Astrocyte (in vitro differentiated cells and primary cell): ENCODE measurements around the gene SLC9B1. TPM values are rescaled to one million over a fixed set of nuclear protein-coding genes. Genes with fewer than 3 reads are reported as not detected.

ENCODE experiments used
- DNase-seq: peaks from one replicate; pipeline ENCODE4 v3.0.0-alpha.2; 2010; ENCODE audit warnings: low read depth
- FAIRE-seq: peaks from 2 replicates; lab custom pipeline; 2011; peaks lifted over from hg19 to GRCh38; lab: Jason Lieb, UNC
- H2AFZ ChIP-seq: 2 replicates; pipeline ENCODE4 v1.6.0; 2012; ENCODE audit warnings: low read depth, low read length, inconsistent platforms
- H3K27ac ChIP-seq: 2 replicates; pipeline ENCODE4 v1.5.1; 2011; ENCODE audit warnings: low read depth, low read length, inconsistent platforms
- H3K27me3 ChIP-seq: 2 replicates; pipeline ENCODE4 v1.6.0; 2011; ENCODE audit warnings: low read length, inconsistent platforms; ENCODE audit not compliant: insufficient read depth
- H3K36me3 ChIP-seq: 2 replicates; pipeline ENCODE4 v1.5.1; 2011; ENCODE audit warnings: low read length, inconsistent platforms; ENCODE audit not compliant: insufficient read depth
- H3K4me1 ChIP-seq: 2 replicates; pipeline ENCODE4 v1.5.1; 2011; ENCODE audit warnings: low read length, inconsistent platforms; ENCODE audit not compliant: insufficient read depth
- H3K4me2 ChIP-seq: 2 replicates; pipeline ENCODE4 v1.6.0; 2012; ENCODE audit warnings: low read length, inconsistent platforms
- H3K4me3 ChIP-seq: 2 replicates; pipeline ENCODE4 v1.5.1; 2011; ENCODE audit warnings: low read depth, mild to moderate bottlenecking, low read length, inconsistent platforms; ENCODE audit not compliant: insufficient read depth
- H3K79me2 ChIP-seq: 2 replicates; pipeline ENCODE4 v1.6.0; 2012; ENCODE audit warnings: mild to moderate bottlenecking, low read length, inconsistent platforms; ENCODE audit not compliant: insufficient read depth
- H3K9ac ChIP-seq: 2 replicates; pipeline ENCODE4 v1.6.0; 2012; ENCODE audit warnings: mild to moderate bottlenecking, low read length, inconsistent platforms
- H3K9me3 ChIP-seq: 2 replicates; pipeline ENCODE4 v1.5.1; 2012; ENCODE audit warnings: low read depth, mild to moderate bottlenecking, low read length, inconsistent platforms; ENCODE audit not compliant: insufficient read depth
- H4K20me1 ChIP-seq: 2 replicates; pipeline ENCODE4 v1.6.0; 2012; ENCODE audit warnings: low read length, inconsistent platforms; ENCODE audit not compliant: insufficient read depth
- H3K27ac Mint-ChIP-seq: one replicate; pipeline ENCODE4 v1.8.0; 2021; ENCODE audit warnings: mild to moderate bottlenecking, mixed read lengths; ENCODE audit not compliant: unreplicated experiment
- H3K27me3 Mint-ChIP-seq: one replicate; pipeline ENCODE4 v1.8.0; 2021; ENCODE audit warnings: low read depth, mixed read lengths; ENCODE audit not compliant: unreplicated experiment
- H3K36me3 Mint-ChIP-seq: one replicate; pipeline ENCODE4 v1.8.0; 2021; ENCODE audit warnings: low read depth, mixed read lengths; ENCODE audit not compliant: unreplicated experiment
- H3K4me1 Mint-ChIP-seq: one replicate; pipeline ENCODE4 v1.8.0; 2021; ENCODE audit warnings: low read depth, mixed read lengths; ENCODE audit not compliant: unreplicated experiment
- H3K4me3 Mint-ChIP-seq: one replicate; pipeline ENCODE4 v1.8.0; 2021; ENCODE audit warnings: mild to moderate bottlenecking, moderate library complexity, mixed read lengths; ENCODE audit not compliant: unreplicated experiment
- H3K9me3 Mint-ChIP-seq: one replicate; pipeline ENCODE4 v1.8.0; 2021; ENCODE audit warnings: mild to moderate bottlenecking, mixed read lengths; ENCODE audit not compliant: unreplicated experiment
- EZH2 ChIP-seq: IDR thresholded peaks from 2 replicates; pipeline ENCODE4 v1.6.1; 2012; ENCODE audit warnings: mild to moderate bottlenecking, low read length, inconsistent platforms; ENCODE audit not compliant: insufficient read depth
- total RNA-seq: library from RNA; stranded (reverse); gene quantifications from 2 replicates; pipeline ENCODE4 v1.2.1, GENCODE V29; 2021
- TF ChIP-seq, protein P1 (sequence below): IDR thresholded peaks from 2 replicates; pipeline ENCODE4 v1.5.1; 2011; ENCODE audit warnings: low read depth, mild to moderate bottlenecking, inconsistent platforms, low read length, moderate library complexity; ENCODE audit not compliant: insufficient read depth

Gene SLC9B1
- total RNA-seq, 1 donor from 2014 or later: 0.16 TPM

DNA sequence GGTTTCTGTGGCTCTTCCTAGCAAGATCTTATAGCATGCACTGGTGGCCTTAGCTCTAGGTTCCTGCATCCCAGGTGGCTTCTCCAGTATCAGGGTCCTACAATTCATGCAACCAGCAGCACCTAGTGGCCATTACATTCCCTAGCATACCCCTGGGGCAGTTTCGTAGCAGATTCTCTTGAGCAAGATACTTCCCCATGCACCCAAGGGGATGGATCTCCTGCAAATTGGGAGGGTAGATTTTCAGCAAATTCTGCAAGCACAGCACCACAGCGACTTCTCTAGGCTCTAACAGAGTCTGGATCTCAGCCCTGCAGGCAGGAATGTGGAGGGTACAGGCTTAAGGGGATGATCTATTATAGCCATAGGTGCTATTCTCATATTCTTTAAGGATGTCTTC is 13.1 kb upstream of the SLC9B1 start:
- peak; percentile 54 for FAIRE-seq
- H3K4me2 ChIP-seq: no peak overlapping the region

DNA sequence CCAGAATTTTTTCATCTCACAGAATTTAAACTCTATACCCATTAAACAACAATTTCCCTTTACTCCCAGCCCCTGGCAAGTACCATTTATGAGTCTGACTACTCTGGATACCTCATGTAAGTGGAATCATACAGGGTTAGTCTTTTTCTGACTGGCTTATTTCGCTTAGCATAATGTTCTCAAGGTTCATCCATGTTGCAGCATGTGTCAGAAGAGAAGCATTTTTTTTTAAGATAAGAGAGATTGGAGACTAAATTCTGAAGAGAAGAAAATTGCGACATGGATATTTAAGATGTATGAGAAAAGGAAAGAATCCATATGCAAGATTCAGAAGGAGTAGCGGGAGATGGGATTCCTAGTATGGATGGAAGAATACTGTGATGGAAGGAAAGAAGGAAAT is 11.3 kb upstream of the SLC9B1 start:
- Histone ChIP-seq H2AFZ (no peak overlapping the region), H3K36me3 (no peaks in the 10 kb centered on the region), H3K9me3 (no peaks in the 10 kb centered on the region), H3K4me1 (no peaks in the 10 kb centered on the region), H3K4me3 (no peak overlapping the region), H4K20me1 (no peaks in the 10 kb centered on the region), H3K79me2 (no peaks in the 10 kb centered on the region), H3K27ac (no peak overlapping the region), H3K4me2 (no peak overlapping the region), H3K27me3 (no peaks in the 10 kb centered on the region), H3K9ac (no peak overlapping the region)
- no peaks in the 10 kb centered on the region for H3K27me3 Mint-ChIP-seq
- peaks cover 2% of the 10 kb centered on the region for H3K36me3 Mint-ChIP-seq
- DNase-seq (no peak), FAIRE-seq (no peak)
- no peak overlapping the region for H3K27ac Mint-ChIP-seq
- H3K4me3 Mint-ChIP-seq: no peak overlapping the region
- no peaks in the 10 kb centered on the region for H3K4me1 Mint-ChIP-seq
- no peak for TF ChIP-seq EZH2
- TF ChIP-seq, protein P1, sequence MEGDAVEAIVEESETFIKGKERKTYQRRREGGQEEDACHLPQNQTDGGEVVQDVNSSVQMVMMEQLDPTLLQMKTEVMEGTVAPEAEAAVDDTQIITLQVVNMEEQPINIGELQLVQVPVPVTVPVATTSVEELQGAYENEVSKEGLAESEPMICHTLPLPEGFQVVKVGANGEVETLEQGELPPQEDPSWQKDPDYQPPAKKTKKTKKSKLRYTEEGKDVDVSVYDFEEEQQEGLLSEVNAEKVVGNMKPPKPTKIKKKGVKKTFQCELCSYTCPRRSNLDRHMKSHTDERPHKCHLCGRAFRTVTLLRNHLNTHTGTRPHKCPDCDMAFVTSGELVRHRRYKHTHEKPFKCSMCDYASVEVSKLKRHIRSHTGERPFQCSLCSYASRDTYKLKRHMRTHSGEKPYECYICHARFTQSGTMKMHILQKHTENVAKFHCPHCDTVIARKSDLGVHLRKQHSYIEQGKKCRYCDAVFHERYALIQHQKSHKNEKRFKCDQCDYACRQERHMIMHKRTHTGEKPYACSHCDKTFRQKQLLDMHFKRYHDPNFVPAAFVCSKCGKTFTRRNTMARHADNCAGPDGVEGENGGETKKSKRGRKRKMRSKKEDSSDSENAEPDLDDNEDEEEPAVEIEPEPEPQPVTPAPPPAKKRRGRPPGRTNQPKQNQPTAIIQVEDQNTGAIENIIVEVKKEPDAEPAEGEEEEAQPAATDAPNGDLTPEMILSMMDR: no peak
- H3K9me3 Mint-ChIP-seq: peaks cover 2% of the 10 kb centered on the region

More for the DNA sequence above, 13.1 kb upstream of the SLC9B1 start:
- no peaks in the 10 kb centered on the region for H3K4me1 Mint-ChIP-seq
- H3K27ac Mint-ChIP-seq: no peak overlapping the region
- Histone ChIP-seq H3K9me3 (no peaks in the 10 kb centered on the region), H2AFZ (no peak overlapping the region), H3K36me3 (no peaks in the 10 kb centered on the region), H3K4me3 (no peak overlapping the region), H3K27ac (no peak overlapping the region), H3K27me3 (no peaks in the 10 kb centered on the region), H3K9ac (no peak overlapping the region), H3K79me2 (no peaks in the 10 kb centered on the region), H4K20me1 (no peaks in the 10 kb centered on the region), H3K4me1 (no peaks in the 10 kb centered on the region)
- peaks cover 4% of the 10 kb centered on the region for H3K36me3 Mint-ChIP-seq
- no peak overlapping the region for H3K4me3 Mint-ChIP-seq
- no peak for TF ChIP-seq EZH2
- TF ChIP-seq, protein P1: peak; percentile 57
- peaks cover 5% of the 10 kb centered on the region for H3K9me3 Mint-ChIP-seq
- H3K27me3 Mint-ChIP-seq: no peaks in the 10 kb centered on the region
- DNase-seq: no peak

DNA sequence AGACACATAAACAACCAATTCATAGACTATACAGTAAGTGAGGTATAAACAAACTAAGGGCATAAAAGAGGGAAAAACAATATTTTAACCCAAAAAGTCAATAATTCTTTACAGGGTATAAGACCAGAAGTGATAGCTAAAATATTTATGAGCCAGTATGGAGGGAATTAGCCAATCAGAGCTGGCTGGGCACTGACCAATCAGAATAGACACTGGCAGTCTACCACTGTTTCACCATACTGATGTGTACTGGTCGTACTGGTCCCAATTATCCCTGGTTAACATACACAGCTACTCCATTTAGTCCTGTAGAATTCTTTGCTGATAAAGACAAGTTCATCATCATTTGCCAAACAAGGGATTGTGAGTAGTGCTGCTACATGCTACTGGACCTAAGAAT is 9.8 kb upstream of the SLC9B1 start:
- no peaks in the 10 kb centered on the region for H3K9me3 ChIP-seq
- DNase-seq: no peak
- H3K4me1 Mint-ChIP-seq: no peaks in the 10 kb centered on the region
- no peak overlapping the region for H3K4me3 Mint-ChIP-seq
- no peaks in the 10 kb centered on the region for H3K27me3 ChIP-seq
- H4K20me1 ChIP-seq: no peaks in the 10 kb centered on the region
- H3K79me2 ChIP-seq: no peaks in the 10 kb centered on the region
- H3K9ac ChIP-seq: no peak overlapping the region
- no peak overlapping the region for H2AFZ ChIP-seq
- no peaks in the 10 kb centered on the region for H3K4me1 ChIP-seq
- no peak for TF ChIP-seq EZH2
- TF ChIP-seq, protein P1: no peak
- no peaks in the 10 kb centered on the region for H3K9me3 Mint-ChIP-seq
- no peak overlapping the region for H3K27ac ChIP-seq
- FAIRE-seq: peak; percentile 17
- H3K36me3 ChIP-seq: no peaks in the 10 kb centered on the region
- no peak overlapping the region for H3K27ac Mint-ChIP-seq
- H3K4me2 ChIP-seq: no peak overlapping the region
- H3K4me3 ChIP-seq: no peak overlapping the region
- no peaks in the 10 kb centered on the region for H3K27me3 Mint-ChIP-seq
- no peaks in the 10 kb centered on the region for H3K36me3 Mint-ChIP-seq
